NCI-H2196 treated with DMSO at 0.1 percent for 48 hours (cell line): Measurements from ENCODE around the gene ZNF512B.
"Not testable (repeated sequence)": the region's sequence is repeated elsewhere in the genome, so short reads cannot be mapped to it uniquely, and the experiment has no call there.

Source experiments
- DNase-seq: peaks from one replicate; lab custom pipeline; 2025; ENCODE audit not compliant: unreplicated experiment; lab: John Stamatoyannopoulos, UW

ZNF512B gene

GRCh38 chr20:63969838-63970713 is at the start of gene ZNF512B:
TSS of gene ZNF512B (minus strand) at chr20:63969930. CDS start at chr20:63967950, 1,980 bp downstream.
- peak; percentile 31 for DNase-seq

- DNase-seq, result no peak
These were observed 45.9 kb upstream of the ZNF512B start for GRCh38 chr20:64015635-64016034.

- not testable (repeated sequence) for DNase-seq
These were observed 42.8 kb upstream of the ZNF512B start for GRCh38 chr20:64012385-64013154.

GRCh38 chr20:64011366-64011779 is 41.6 kb upstream of the ZNF512B start:
- no peak for DNase-seq

GRCh38 chr20:64010711-64011237 is 41.0 kb upstream of the ZNF512B start:
- DNase-seq, result no peak

GRCh38 chr20:64009811-64010387 is 40.2 kb upstream of the ZNF512B start:
- no peak for DNase-seq

- no peak for DNase-seq
These were observed 37.2 kb upstream of the ZNF512B start for GRCh38 chr20:64006902-64007301.

GRCh38 chr20:64006490-64006889 is 36.8 kb upstream of the ZNF512B start:
- DNase-seq, result no peak

- DNase-seq, result no peak
These were observed 35.7 kb upstream of the ZNF512B start for GRCh38 chr20:64005394-64005793.

- no peak for DNase-seq
These were observed 34.4 kb upstream of the ZNF512B start for GRCh38 chr20:64003960-64004725.

GRCh38 chr20:64001607-64002011 is 31.9 kb upstream of the ZNF512B start:
- peak; percentile 85 for DNase-seq

GRCh38 chr20:64000906-64001305 is 31.2 kb upstream of the ZNF512B start:
- DNase-seq, result no peak

- DNase-seq, result no peak
These were observed 13.2 kb upstream of the ZNF512B start for GRCh38 chr20:63982937-63983336.

GRCh38 chr20:63980806-63981728 is 11.3 kb upstream of the ZNF512B start, which contains the start of gene PRPF6:
TSS of gene PRPF6 (plus strand) at chr20:63981132. CDS start at chr20:63981246, 114 bp downstream.
- DNase-seq, result peak; percentile 95

- DNase-seq, result no peak
These were observed 10.6 kb upstream of the ZNF512B start for GRCh38 chr20:63980317-63980805.

- peak; percentile 19 for DNase-seq
These were observed 10.0 kb upstream of the ZNF512B start, which contains the start of gene SAMD10 for GRCh38 chr20:63979557-63980316. TSS of gene SAMD10 (minus strand) at chr20:63979642. CDS start at chr20:63979467, 175 bp downstream.

GRCh38 chr20:63979229-63979556 is 9.5 kb upstream of the ZNF512B start:
- no peak for DNase-seq
